GM12878 (cell line): ENCODE data around the gene STAT3. TPM values are rescaled to one million over a fixed set of nuclear protein-coding genes. Genes with fewer than 3 reads are reported as not detected.

Experiments used
- CREM ChIP-seq: IDR thresholded peaks from 2 replicates; pipeline ENCODE4 v1.6.1; 2014; ENCODE audit warnings: antibody characterized with exemption, low read depth
- E2F8 ChIP-seq: fragments of 450-650 bp; IDR thresholded peaks from 2 replicates; pipeline ENCODE4 v1.6.1; 2018; ENCODE audit warnings: mild to moderate bottlenecking, low read depth, moderate library complexity; ENCODE audit not compliant: partially characterized antibody
- IKZF1 ChIP-seq: fragments of 450-650 bp; conservative IDR thresholded peaks from 2 replicates; pipeline ENCODE4 v1.6.1; 2017; ENCODE audit warnings: antibody characterized with exemption, mild to moderate bottlenecking
- IRF5 ChIP-seq: fragments of 450-650 bp; IDR thresholded peaks from 2 replicates; pipeline ENCODE4 v1.6.1; 2017; ENCODE audit warnings: borderline replicate concordance
- POLR2A ChIP-seq: IDR thresholded peaks from 2 replicates; pipeline ENCODE4 v1.6.1; 2011; ENCODE audit warnings: low read depth, mild to moderate bottlenecking, low read length
- RELB ChIP-seq: fragments of 450-650 bp; IDR thresholded peaks from 2 replicates; pipeline ENCODE4 v1.6.1; 2017; ENCODE audit warnings: low read depth, mild to moderate bottlenecking, moderate library complexity
- SREBF2 ChIP-seq: IDR thresholded peaks from 2 replicates; pipeline ENCODE4 v1.6.1; 2012; ENCODE audit warnings: mild to moderate bottlenecking, low read length
- STAT3 ChIP-seq: IDR thresholded peaks from 2 replicates; pipeline ENCODE4 v1.6.1; 2011; ENCODE audit warnings: low read depth, low read length, improper control_type of control experiment
- ZNF592 ChIP-seq: fragments of 450-650 bp; IDR thresholded peaks from 2 replicates; pipeline ENCODE4 v1.6.1; 2017; ENCODE audit warnings: mild to moderate bottlenecking, moderate library complexity
- polyA plus RNA-seq, 11 experiments: library from polyadenylated mRNA; depleted of rRNA in 4 of 11; unstranded in 6 of 11; stranded (reverse) in 5 of 11; fragments of >200 nt; fragmentation: Nextera tagmentation in 4 of 11; fragmentation: Illumina TruSeq in 1 of 11; extraction: Ambion mirVana in 4 of 11; extraction: Trizol in 1 of 11; gene quantifications; 1 replicate in 1 of 11; 2 replicates in 10 of 11; pipeline versions ENCODE4 v1.2.1 to v1.2.3, GENCODE V29; 2011 to 2016; ENCODE audit warnings: inconsistent platforms in 2 of 11, missing spikeins in 2 of 11, low read depth in 1 of 11
- total RNA-seq, 4 experiments: library from RNA; depleted of rRNA in 3 of 4; stranded (reverse); fragments of >200 nt in 3 of 4; fragmentation: Illumina TruSeq in 1 of 4; extraction: Trizol in 1 of 4; gene quantifications; 2 replicates each; pipeline versions ENCODE4 v1.2.1 to v1.2.3, GENCODE V29; 2013 to 2021

STAT3 gene
- total and polyA plus RNA-seq, 10 of the 15 experiments (the other 5 are each of a cell fraction or from before 2014, with no cell fraction given), result 18.4 to 96.4 (median 60.9) TPM

- TF ChIP-seq E2F8, result no peak
- no peak for TF ChIP-seq ZNF592
- peak; percentile 57; the same call in 1 of the 2 replicates for TF ChIP-seq POLR2A
- no peak for TF ChIP-seq SREBF2
- no peak for TF ChIP-seq IKZF1
- no peak for TF ChIP-seq RELB
- TF ChIP-seq CREM, result no peak
- TF ChIP-seq IRF5, result no peak
- no peak for TF ChIP-seq STAT3
Observed at GRCh38 chr17:42313773-42314566, 74.3 kb downstream of the STAT3 start (continued).
